ENCODE data around the gene EEIG2. TPM values are rescaled to one million over a fixed set of nuclear protein-coding genes. Genes with fewer than 3 reads are reported as not detected.
"Not testable (repeated sequence)": the region's sequence is repeated elsewhere in the genome, so short reads cannot be mapped to it uniquely, and the experiment has no call there.

Gene EEIG2
- total RNA-seq, 4 donors from 2014 or later = 15.7 to 27.0 (median 24.9) TPM

GRCh38 chr1:108540977-108541376 lies 18.9 kb upstream of the EEIG2 start:
- H3K27me3 ChIP-seq = no peaks in the 10 kb centered on the region
- intact Hi-C loops (cut with DNase I; ENCODE audit: low total_unique reads) = no loop called here
- no peak for DNase-seq
- in situ Hi-C loops (cut with MboI; ENCODE audit: low pct_ligation_motif_present in 1 of 4, low pct_unique_long_range_greater_than_20kb in 1 of 4, low sequenced_read_pairs in 3 of 4) = no loop called here
- H3K36me3 ChIP-seq = no peaks in the 10 kb centered on the region
- TF ChIP-seq CTCF (IDR thresholded peaks at IDR 0.05) (no peak), POLR2AphosphoS5 (IDR thresholded peaks at IDR 0.05) (no peak), POLR2A (IDR thresholded peaks at IDR 0.05) (no peak), EP300 (IDR thresholded peaks at IDR 0.05; ENCODE audit: low read depth) (no peak)
- H3K4me1 ChIP-seq = no peaks in the 10 kb centered on the region
- H3K4me3 ChIP-seq = no peak overlapping the region
- H3K27ac ChIP-seq = no peak overlapping the region
- no peaks in the 10 kb centered on the region for H3K9me3 ChIP-seq
- 75 to 78% methylated on average over 1 of the region's 1 CpG for WGBS, 2 donors (ENCODE audit: low coverage in 1 of 2)

DNA sequence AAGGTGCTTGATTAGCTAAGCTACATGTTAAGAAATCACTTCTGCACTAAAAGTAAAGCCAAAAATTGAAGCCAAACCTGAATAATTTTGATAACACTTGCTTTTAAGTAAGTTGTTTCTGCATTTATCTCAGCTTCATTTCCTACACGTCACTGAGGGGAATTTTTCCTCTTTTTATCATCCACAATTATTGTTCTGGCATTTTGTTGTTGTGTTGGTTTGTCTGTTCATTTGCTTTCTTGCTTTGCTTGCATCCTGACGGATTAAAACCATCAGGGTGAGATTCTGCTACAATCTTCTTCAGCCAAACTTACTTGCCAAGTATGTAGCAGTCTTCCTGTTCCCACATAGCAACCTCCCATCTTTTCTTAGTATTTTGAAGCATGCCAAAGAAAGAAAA lies 18.0 kb upstream of the EEIG2 start:
- WGBS, 2 donors (ENCODE audit: low coverage in 1 of 2) = 57 to 74% methylated on average over 1 to 2 of the region's 2 CpGs
- no peak for DNase-seq
- intact Hi-C loops (cut with DNase I; ENCODE audit: low total_unique reads) = no loop called here
- no peak for TF ChIP-seq EP300 (IDR thresholded peaks at IDR 0.05; ENCODE audit: low read depth)
- TF ChIP-seq POLR2AphosphoS5 (IDR thresholded peaks at IDR 0.05) = no peak
- TF ChIP-seq POLR2A (IDR thresholded peaks at IDR 0.05) = no peak
- TF ChIP-seq CTCF (IDR thresholded peaks at IDR 0.05) = no peak
- in situ Hi-C loops (cut with MboI; ENCODE audit: low pct_ligation_motif_present in 1 of 4, low pct_unique_long_range_greater_than_20kb in 1 of 4, low sequenced_read_pairs in 3 of 4) = no loop called here
- H3K27me3 ChIP-seq = no peaks in the 10 kb centered on the region
- H3K36me3 ChIP-seq = no peaks in the 10 kb centered on the region
- H3K9me3 ChIP-seq = no peaks in the 10 kb centered on the region
- H3K4me1 ChIP-seq = no peaks in the 10 kb centered on the region
- H3K27ac ChIP-seq = no peak overlapping the region
- no peak overlapping the region for H3K4me3 ChIP-seq

DNA sequence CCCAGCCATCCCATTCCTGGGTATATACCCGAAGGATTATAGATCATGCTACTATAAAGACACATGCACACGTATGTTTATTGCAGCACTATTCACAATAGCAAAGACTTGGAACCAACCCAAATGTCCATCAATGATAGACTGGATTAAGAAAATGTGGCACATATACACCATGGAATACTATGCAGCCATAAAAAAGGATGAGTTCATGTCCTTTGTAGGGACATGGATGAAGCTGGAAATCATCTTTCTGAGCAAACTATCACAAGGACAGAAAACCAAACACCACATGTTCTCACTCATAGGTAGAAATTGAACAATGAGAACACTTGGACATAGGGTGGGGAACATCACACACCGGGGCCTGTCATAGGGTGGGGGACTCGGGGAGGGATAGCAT lies 12.4 kb upstream of the EEIG2 start:
- H3K27ac ChIP-seq; H3K9me3 ChIP-seq; in situ Hi-C loops (cut with MboI; ENCODE audit: low pct_ligation_motif_present in 1 of 4, low pct_unique_long_range_greater_than_20kb in 1 of 4, low sequenced_read_pairs in 3 of 4); DNase-seq; H3K4me1 ChIP-seq; H3K36me3 ChIP-seq; H3K27me3 ChIP-seq; intact Hi-C loops (cut with DNase I; ENCODE audit: low total_unique reads); H3K4me3 ChIP-seq: not testable (repeated sequence)
- 97 to 100% methylated on average over 4 of the region's 4 CpGs for whole genome bisulfite sequencing, 2 donors (ENCODE audit: low coverage in 1 of 2)

DNA sequence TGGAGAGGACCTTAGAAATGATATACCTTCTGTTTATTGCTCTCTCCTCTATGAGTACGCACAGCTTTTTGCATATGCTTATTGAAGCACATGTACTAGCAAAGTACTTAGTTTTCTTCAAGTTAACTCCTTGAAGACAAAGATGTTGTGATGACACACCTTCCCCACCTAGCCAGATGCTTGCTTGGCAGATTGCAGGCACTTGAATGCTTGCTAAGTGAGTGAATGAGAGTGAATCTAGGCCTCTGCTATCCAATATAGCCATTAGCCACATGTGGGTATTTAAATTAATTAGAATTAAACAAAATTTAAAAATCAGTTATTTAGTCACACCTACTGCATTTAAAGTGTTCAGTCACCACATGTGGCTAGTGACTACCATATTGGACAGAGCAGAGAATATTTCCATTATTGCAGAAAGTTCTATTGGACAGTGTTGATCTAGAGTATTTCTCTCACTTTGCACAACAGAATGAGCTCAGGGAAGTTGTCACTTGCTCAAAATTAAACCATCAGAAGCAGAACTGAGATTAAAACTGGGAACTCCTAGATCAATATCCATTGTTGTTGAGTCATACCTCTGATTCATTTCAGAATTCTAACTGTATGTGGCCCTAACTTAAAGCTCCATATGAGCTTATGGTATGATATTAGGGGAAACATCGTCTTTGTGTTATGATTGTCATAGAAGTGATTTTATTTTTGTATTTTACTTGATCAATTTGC lies 8.6 kb upstream of the EEIG2 start:
- intact Hi-C loops (cut with DNase I; ENCODE audit: low total_unique reads) = no loop called here
- DNase-seq = no peak
- H3K27ac ChIP-seq = no peak overlapping the region
- TF ChIP-seq POLR2AphosphoS5 (IDR thresholded peaks at IDR 0.05) = no peak
- TF ChIP-seq POLR2A (IDR thresholded peaks at IDR 0.05) = no peak
- TF ChIP-seq CTCF (IDR thresholded peaks at IDR 0.05) = no peak
- no peak for TF ChIP-seq EP300 (IDR thresholded peaks at IDR 0.05; ENCODE audit: low read depth)
- no peaks in the 10 kb centered on the region for H3K9me3 ChIP-seq
- no peaks in the 10 kb centered on the region for H3K4me1 ChIP-seq
- in situ Hi-C loops (cut with MboI; ENCODE audit: low pct_ligation_motif_present in 1 of 4, low pct_unique_long_range_greater_than_20kb in 1 of 4, low sequenced_read_pairs in 3 of 4) = loop anchor here in 3 of 4 donors (10.0 to 25.0 kb wide), 3 partner anchors 46 to 339 kb away; partner anchors contain the start of gene SLC25A24 (in 1 of the 3)
- no peaks in the 10 kb centered on the region for H3K27me3 ChIP-seq
- H3K36me3 ChIP-seq = no peaks in the 10 kb centered on the region
- H3K4me3 ChIP-seq = no peak overlapping the region
- 78 to 88% methylated on average over 2 of the region's 2 CpGs for WGBS, 2 donors (ENCODE audit: low coverage in 1 of 2)
